Sigmoid colon (tissue), 7 donors: Measurements from ENCODE around the gene STON2. TPM values are rescaled to one million over a fixed set of nuclear protein-coding genes. Genes with fewer than 3 reads are reported as not detected.

Experiments used
- DNase-seq: peaks from one replicate; pipeline ENCODE4 v3.0.0-alpha.2; 2019
- H3K27ac ChIP-seq, 4 donors: fragments of 200-600 bp; sonication (generic); one replicate each; pipeline ENCODE4 v1.5.1; 2016 to 2019; ENCODE audit warnings: mild to moderate bottlenecking in 1 of 4
- H3K27me3 ChIP-seq, 3 donors: fragments of 200-600 bp; sonication (generic); one replicate each; pipeline ENCODE4 v1.5.1; 2019; ENCODE audit warnings: mild to moderate bottlenecking in 1 of 3
- H3K36me3 ChIP-seq, 4 donors: fragments of 200-600 bp; sonication (generic); one replicate each; pipeline ENCODE4 v1.5.1; 2016 to 2019
- H3K4me1 ChIP-seq, 4 donors: fragments of 200-600 bp; sonication (generic); one replicate each; pipeline ENCODE4 v1.5.1; 2017 to 2019
- H3K4me3 ChIP-seq, 4 donors: fragments of 200-600 bp; sonication (generic); one replicate each; pipeline ENCODE4 v1.5.1; 2017 to 2019; ENCODE audit warnings: mild to moderate bottlenecking in 2 of 4, moderate library complexity in 1 of 4
- H3K9me3 ChIP-seq, 4 donors: fragments of 200-600 bp in 3 of 4; sonication (generic) in 3 of 4; one replicate each; pipeline versions ENCODE4 v1.5.1 to v1.6.1; 2013 to 2019
- CTCF ChIP-seq, 4 experiments: fragments of 450-650 bp in 3 of 4; fragments of 200-600 bp in 1 of 4; IDR thresholded peaks; one replicate each; pipeline ENCODE4 v1.5.1; 2016 to 2019; ENCODE audit warnings: antibody characterized with exemption in 4 of 4, mild to moderate bottlenecking in 3 of 4, moderate library complexity in 2 of 4
- EP300 ChIP-seq, 4 donors: sonication (generic); formaldehyde crosslinking; IDR thresholded peaks; one replicate each; pipeline ENCODE4 v1.6.1; 2017; ENCODE audit warnings: antibody characterized with exemption in 4 of 4
- POLR2A ChIP-seq, 2 donors: fragments of 450-650 bp; IDR thresholded peaks; one replicate each; pipeline ENCODE4 v1.6.1; 2016; ENCODE audit warnings: antibody characterized with exemption in 2 of 2, mild to moderate bottlenecking in 2 of 2, moderate library complexity in 2 of 2
- POLR2AphosphoS5 ChIP-seq, 4 donors: sonication (generic); formaldehyde crosslinking; IDR thresholded peaks; one replicate each; pipeline ENCODE4 v1.6.1; 2017; ENCODE audit warnings: antibody characterized with exemption in 4 of 4
- WGBS, 2 donors: extraction: QIAGEN DNeasy Blood & Tissue Kit; methylation state at CpG; one replicate each; pipeline ENCODE4 v1.1.7; 2013; 5-methylcytosine and 5-hydroxymethylcytosine counted together
- intact Hi-C: fragments of 100-400 bp; cut with DNase I; formaldehyde crosslinking; loops from one replicate; pipeline ENCODE4 v1.15.1; 2023
- polyA plus RNA-seq, 3 donors: library from polyadenylated mRNA; stranded (reverse); fragments of 200-250 nt; gene quantifications; one replicate each; pipeline ENCODE4 v1.2.3, GENCODE V29; 2013
- total RNA-seq, 4 donors: library from RNA; depleted of rRNA; stranded (reverse); fragments of >200 nt; gene quantifications; one replicate each; pipeline ENCODE4 v1.1.0, GENCODE V29; 2016
- donor health status: healthy with polysubstance abuse.
- donor health status: Bipolar disorder and iron deficiency.
- donor health status: healthy.

STON2 gene
- total and polyA plus RNA-seq, 7 donors, result 2.9 to 15.6 (median 12.2) TPM

- TF ChIP-seq POLR2AphosphoS5 (IDR thresholded peaks at IDR 0.05) (no peak), EP300 (IDR thresholded peaks at IDR 0.05) (no peak), CTCF (IDR thresholded peaks at IDR 0.05) (no peak), POLR2A (IDR thresholded peaks at IDR 0.05) (no peak)
- H3K27ac ChIP-seq, result no peak overlapping the region
- H3K9me3 ChIP-seq, result no peaks in the 10 kb centered on the region
- intact Hi-C loops, result no loop called here
- H3K27me3 ChIP-seq, result no peaks in the 10 kb centered on the region
- no peak for DNase-seq
- no peaks in the 10 kb centered on the region for H3K36me3 ChIP-seq
- no peak overlapping the region for H3K4me3 ChIP-seq
- 70 to 90% methylated on average over 2 of the region's 2 CpGs for WGBS, 2 donors
- no peaks in the 10 kb centered on the region for H3K4me1 ChIP-seq
These were observed 2.0 kb upstream of the STON2 start for GRCh38 chr14:81402123-81402495.

- 92 to 94% methylated on average over 2 of the region's 2 CpGs for WGBS, 2 donors
- Histone ChIP-seq H3K9me3 (no peaks in the 10 kb centered on the region), H3K4me3 (no peak overlapping the region), H3K27ac (peak overlapping the region in 1 of 4 donors; percentile 52), H3K36me3 (no peaks in the 10 kb centered on the region), H3K27me3 (no peaks in the 10 kb centered on the region), H3K4me1 (no peaks in the 10 kb centered on the region)
- intact Hi-C loops, result no loop called here
- TF ChIP-seq POLR2A (IDR thresholded peaks at IDR 0.05) (no peak), EP300 (IDR thresholded peaks at IDR 0.05) (no peak), CTCF (IDR thresholded peaks at IDR 0.05) (no peak), POLR2AphosphoS5 (IDR thresholded peaks at IDR 0.05) (peak in 2 of 4 donors; percentile 10 to 29)
- no peak for DNase-seq
These were observed 1.4 kb upstream of the STON2 start for GRCh38 chr14:81401420-81402122.

GRCh38 chr14:81400852-81401251 is 728 bp upstream of the STON2 start:
- Histone ChIP-seq H3K27ac (peak overlapping the region in 1 of 4 donors; percentile 52), H3K4me1 (no peaks in the 10 kb centered on the region), H3K36me3 (no peaks in the 10 kb centered on the region), H3K9me3 (no peaks in the 10 kb centered on the region), H3K4me3 (no peak overlapping the region), H3K27me3 (no peaks in the 10 kb centered on the region)
- WGBS, 2 donors, result 13 to 64% methylated on average over 8 of the region's 8 CpGs
- intact Hi-C loops, result no loop called here
- peak; percentile 88 for DNase-seq
- no peak for TF ChIP-seq CTCF (IDR thresholded peaks at IDR 0.05)
- peak in 2 of 4 donors; percentile 25 to 59 for TF ChIP-seq POLR2AphosphoS5 (IDR thresholded peaks at IDR 0.05)

- H3K36me3 ChIP-seq, result no peaks in the 10 kb centered on the region
- intact Hi-C loops, result no loop called here
- no peak for DNase-seq
- 90% methylated on average over 6 of the region's 6 CpGs for WGBS, 2 donors
- no peak for TF ChIP-seq POLR2A (IDR thresholded peaks at IDR 0.05)
- TF ChIP-seq EP300 (IDR thresholded peaks at IDR 0.05), result no peak
- TF ChIP-seq CTCF (IDR thresholded peaks at IDR 0.05), result no peak
- H3K27ac ChIP-seq, result no peak overlapping the region
- no peaks in the 10 kb centered on the region for H3K27me3 ChIP-seq
- H3K9me3 ChIP-seq, result no peaks in the 10 kb centered on the region
- H3K4me1 ChIP-seq, result no peaks in the 10 kb centered on the region
- no peak overlapping the region for H3K4me3 ChIP-seq
These were observed 1.8 kb downstream of the STON2 start for GRCh38 chr14:81398196-81398891.
